Karpas-422 (cell line): ENCODE data around the gene DDIT3. TPM values are rescaled to one million over a fixed set of nuclear protein-coding genes. Genes with fewer than 3 reads are reported as not detected.
"Not testable (repeated sequence)": the region's sequence is repeated elsewhere in the genome, so short reads cannot be mapped to it uniquely, and the experiment has no call there.

Source experiments
- DNase-seq: peaks from one replicate; pipeline ENCODE4 v3.0.0-alpha.2; 2015
- H2AFZ ChIP-seq: fragments of 200-600 bp; sonication (generic); 2 replicates; pipeline ENCODE4 v1.6.1; 2014; ENCODE audit warnings: antibody characterized with exemption, low read length, mixed read lengths
- H3K27ac ChIP-seq: fragments of 200-600 bp; sonication (generic); 2 replicates; pipeline ENCODE4 v1.5.1; 2014; ENCODE audit warnings: mild to moderate bottlenecking, low read length, moderate library complexity
- H3K27me3 ChIP-seq: fragments of 200-600 bp; sonication (generic); 2 replicates; pipeline ENCODE4 v1.6.1; 2014; ENCODE audit warnings: low read length, mixed read lengths
- H3K36me3 ChIP-seq: fragments of 200-600 bp; sonication (generic); 2 replicates; pipeline ENCODE4 v1.6.1; 2014; ENCODE audit warnings: low read length, mixed read lengths; ENCODE audit not compliant: insufficient read depth
- H3K4me1 ChIP-seq: fragments of 200-600 bp; sonication (generic); 2 replicates; pipeline ENCODE4 v1.6.1; 2014; ENCODE audit warnings: mild to moderate bottlenecking, low read length, mixed read lengths
- H3K4me2 ChIP-seq: fragments of 200-600 bp; sonication (generic); 2 replicates; pipeline ENCODE4 v1.6.1; 2014; ENCODE audit warnings: low read length, low read depth, mild to moderate bottlenecking; ENCODE audit not compliant: poor library complexity, severe bottlenecking
- H3K4me3 ChIP-seq: fragments of 200-600 bp; sonication (generic); 2 replicates; pipeline ENCODE4 v1.5.1; 2014; ENCODE audit warnings: mild to moderate bottlenecking, antibody characterized with exemption, low read length, mixed read lengths
- H3K79me2 ChIP-seq: fragments of 200-600 bp; sonication (generic); 2 replicates; pipeline ENCODE4 v1.6.1; 2014; ENCODE audit warnings: mild to moderate bottlenecking, low read length, mixed read lengths
- H3K9ac ChIP-seq: fragments of 200-600 bp; sonication (generic); 2 replicates; pipeline ENCODE4 v1.6.0; 2014; ENCODE audit warnings: low read length
- H3K9me2 ChIP-seq: fragments of 200-600 bp; sonication (generic), shearing (Covaris generic); replicated peaks from 2 replicates; pipeline ENCODE4 v1.6.0; 2014; ENCODE audit warnings: mild to moderate bottlenecking, low read length, moderate library complexity; ENCODE audit not compliant: insufficient read depth
- H3K9me3 ChIP-seq: fragments of 300-700, 200-600 bp; sonication (generic); 2 replicates; pipeline ENCODE4 v1.6.1; 2014; ENCODE audit warnings: low read length, mixed read lengths
- H4K20me1 ChIP-seq: fragments of 200-600 bp; sonication (generic); 2 replicates; pipeline ENCODE4 v1.6.1; 2014; ENCODE audit warnings: mild to moderate bottlenecking, antibody characterized with exemption, low read length, low read depth; ENCODE audit not compliant: insufficient read depth
- total RNA-seq: library from RNA; depleted of rRNA; stranded (reverse); fragments of >200 nt; shearing (Covaris generic); gene quantifications from 2 replicates; pipeline ENCODE4 v1.2.3, GENCODE V29; 2014; ENCODE audit warnings: low replicate concordance

Gene DDIT3
- total RNA-seq, 1 experiment from 2014 or later = 54.3 TPM

- H3K4me3 ChIP-seq, H3K4me2 ChIP-seq, H3K27ac ChIP-seq, H4K20me1 ChIP-seq, H3K79me2 ChIP-seq, H3K9me2 ChIP-seq, H3K9ac ChIP-seq, H3K4me1 ChIP-seq, DNase-seq, H3K9me3 ChIP-seq, H2AFZ ChIP-seq, H3K27me3 ChIP-seq: not testable (repeated sequence)
- H3K36me3 ChIP-seq = peaks cover 46% of the 10 kb centered on the region
Observed at GRCh38 chr12:57495051-57495701, 25.1 kb downstream of the DDIT3 start.

DNA sequence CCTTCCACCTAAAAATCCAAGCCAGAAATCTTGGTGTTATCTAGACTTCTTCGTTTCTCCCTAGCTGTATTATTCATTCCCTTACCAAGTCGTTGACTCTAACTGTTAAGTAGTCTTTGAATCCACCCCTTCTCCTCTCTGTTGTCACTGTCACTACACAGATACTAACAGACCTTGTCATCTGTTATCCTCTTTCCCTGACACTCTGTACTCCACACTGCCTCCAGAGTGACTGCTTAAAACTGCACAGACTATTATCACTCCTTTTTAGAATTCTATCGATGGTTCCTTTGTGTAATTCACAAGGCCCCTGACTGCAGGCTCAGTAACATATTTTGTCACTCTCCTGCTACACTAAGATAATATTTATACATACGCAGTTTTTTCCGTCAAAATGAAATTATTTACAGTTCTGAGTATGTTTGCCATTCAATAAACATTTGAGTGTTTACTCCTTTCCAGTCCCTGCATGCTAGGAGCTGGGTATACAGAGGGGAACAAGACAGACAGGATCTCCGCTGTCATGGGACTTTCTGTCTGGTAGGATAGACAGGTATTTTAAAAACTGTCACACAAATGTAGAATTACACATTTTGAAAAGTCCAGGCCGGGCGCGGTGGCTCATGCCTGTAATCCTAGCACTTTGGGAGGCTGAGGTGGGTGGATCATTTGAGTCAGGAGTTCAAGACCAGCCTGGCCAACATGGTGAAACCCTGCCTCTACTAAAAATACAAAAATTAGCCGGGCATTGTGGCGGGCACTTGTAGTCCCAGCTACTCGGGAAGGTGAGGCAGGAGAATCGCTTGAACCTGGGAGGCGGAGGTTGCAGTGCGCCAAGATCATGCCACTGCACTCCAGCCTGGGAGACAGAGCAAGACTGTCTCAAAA lies 28.7 kb downstream of the DDIT3 start:
- Histone ChIP-seq H3K27me3 (no peaks in the 10 kb centered on the region), H3K9me2 (no peaks in the 10 kb centered on the region), H3K4me3 (no peak overlapping the region), H3K36me3 (peaks cover 38% of the 10 kb centered on the region), H3K4me1 (peaks cover 14% of the 10 kb centered on the region), H3K4me2 (no peak overlapping the region), H2AFZ (no peak overlapping the region), H3K79me2 (peaks cover 26% of the 10 kb centered on the region), H3K27ac (no peak overlapping the region), H3K9ac (no peak overlapping the region), H4K20me1 (peaks cover 8% of the 10 kb centered on the region; the same call in 1 of the 2 replicates), H3K9me3 (no peaks in the 10 kb centered on the region)
- DNase-seq = no peak

GRCh38 chr12:57490126-57490525 lies 30.2 kb downstream of the DDIT3 start:
- H3K4me1 ChIP-seq = peaks cover 14% of the 10 kb centered on the region
- no peaks in the 10 kb centered on the region for H3K9me3 ChIP-seq
- no peaks in the 10 kb centered on the region for H3K27me3 ChIP-seq
- H3K79me2 ChIP-seq = peaks cover 26% of the 10 kb centered on the region
- no peak overlapping the region for H3K27ac ChIP-seq
- H3K4me3 ChIP-seq = no peak overlapping the region
- no peaks in the 10 kb centered on the region for H3K9me2 ChIP-seq
- DNase-seq = no peak
- H3K4me2 ChIP-seq = no peak overlapping the region
- no peak overlapping the region for H3K9ac ChIP-seq
- H4K20me1 ChIP-seq = peaks cover 8% of the 10 kb centered on the region; the same call in 1 of the 2 replicates
- H2AFZ ChIP-seq = no peak overlapping the region
- H3K36me3 ChIP-seq = peaks cover 38% of the 10 kb centered on the region

GRCh38 chr12:57489157-57489641 lies 31.1 kb downstream of the DDIT3 start:
- peaks cover 14% of the 10 kb centered on the region for H3K4me1 ChIP-seq
- no peaks in the 10 kb centered on the region for H3K9me3 ChIP-seq
- H3K4me2 ChIP-seq = peak overlapping the region; percentile 83
- H3K9me2 ChIP-seq = no peaks in the 10 kb centered on the region
- H2AFZ ChIP-seq = no peak overlapping the region
- H4K20me1 ChIP-seq = peaks cover 8% of the 10 kb centered on the region; the same call in 1 of the 2 replicates
- H3K27ac ChIP-seq = peak overlapping the region; percentile 70; the same call in 1 of the 2 replicates
- peaks cover 26% of the 10 kb centered on the region for H3K79me2 ChIP-seq
- peak overlapping the region; percentile 93 for H3K4me3 ChIP-seq
- peaks cover 38% of the 10 kb centered on the region for H3K36me3 ChIP-seq
- no peak for DNase-seq
- no peaks in the 10 kb centered on the region for H3K27me3 ChIP-seq
- peak overlapping the region; percentile 89 for H3K9ac ChIP-seq

DNA sequence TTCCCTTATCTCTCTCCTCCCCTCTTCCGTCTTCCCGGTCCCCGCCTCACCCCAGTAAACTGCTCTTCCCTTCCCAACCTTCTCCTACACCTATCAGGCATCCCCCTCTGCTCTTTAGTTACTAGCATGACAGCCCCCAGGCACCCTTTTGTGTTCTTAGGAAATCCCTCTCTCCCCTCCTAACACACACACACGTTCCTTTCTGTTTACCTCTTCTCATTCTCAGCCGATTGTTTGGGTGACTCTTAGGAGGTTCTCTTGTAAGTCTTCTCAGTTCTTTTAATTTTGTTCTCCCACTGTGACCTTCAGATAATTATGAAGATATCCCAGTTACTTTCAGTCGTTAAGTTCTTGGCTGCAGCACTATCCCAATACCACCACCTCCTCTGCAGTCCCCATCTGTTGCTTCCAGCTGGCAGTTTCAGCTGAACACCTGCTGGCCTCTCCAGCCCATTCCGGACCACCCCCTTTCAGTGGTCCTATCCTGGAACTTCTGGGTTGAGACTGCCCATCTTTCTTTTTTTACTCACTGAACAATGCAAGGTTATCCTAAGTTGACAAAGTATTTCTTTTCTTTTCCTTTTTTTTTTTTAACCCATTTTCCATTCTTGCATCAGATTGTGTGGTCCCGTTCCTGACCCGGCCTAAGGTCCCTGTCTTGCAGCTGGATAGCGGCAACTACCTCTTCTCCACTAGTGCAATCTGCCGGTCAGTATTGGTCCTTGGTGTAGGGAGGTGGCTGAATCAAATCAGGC lies 31.7 kb downstream of the DDIT3 start:
- H3K4me3 ChIP-seq = peak overlapping the region; percentile 93
- H3K9me3 ChIP-seq = no peaks in the 10 kb centered on the region
- no peak overlapping the region for H2AFZ ChIP-seq
- peaks cover 35% of the 10 kb centered on the region for H3K36me3 ChIP-seq
- H3K79me2 ChIP-seq = peaks cover 26% of the 10 kb centered on the region
- H3K4me1 ChIP-seq = peaks cover 14% of the 10 kb centered on the region
- DNase-seq = no peak
- H3K9me2 ChIP-seq = no peaks in the 10 kb centered on the region
- H3K27me3 ChIP-seq = no peaks in the 10 kb centered on the region
- peak overlapping the region; percentile 70; the same call in 1 of the 2 replicates for H3K27ac ChIP-seq
- H3K9ac ChIP-seq = peak overlapping the region; percentile 89
- peaks cover 8% of the 10 kb centered on the region; the same call in 1 of the 2 replicates for H4K20me1 ChIP-seq
- H3K4me2 ChIP-seq = peak overlapping the region; percentile 83

DNA sequence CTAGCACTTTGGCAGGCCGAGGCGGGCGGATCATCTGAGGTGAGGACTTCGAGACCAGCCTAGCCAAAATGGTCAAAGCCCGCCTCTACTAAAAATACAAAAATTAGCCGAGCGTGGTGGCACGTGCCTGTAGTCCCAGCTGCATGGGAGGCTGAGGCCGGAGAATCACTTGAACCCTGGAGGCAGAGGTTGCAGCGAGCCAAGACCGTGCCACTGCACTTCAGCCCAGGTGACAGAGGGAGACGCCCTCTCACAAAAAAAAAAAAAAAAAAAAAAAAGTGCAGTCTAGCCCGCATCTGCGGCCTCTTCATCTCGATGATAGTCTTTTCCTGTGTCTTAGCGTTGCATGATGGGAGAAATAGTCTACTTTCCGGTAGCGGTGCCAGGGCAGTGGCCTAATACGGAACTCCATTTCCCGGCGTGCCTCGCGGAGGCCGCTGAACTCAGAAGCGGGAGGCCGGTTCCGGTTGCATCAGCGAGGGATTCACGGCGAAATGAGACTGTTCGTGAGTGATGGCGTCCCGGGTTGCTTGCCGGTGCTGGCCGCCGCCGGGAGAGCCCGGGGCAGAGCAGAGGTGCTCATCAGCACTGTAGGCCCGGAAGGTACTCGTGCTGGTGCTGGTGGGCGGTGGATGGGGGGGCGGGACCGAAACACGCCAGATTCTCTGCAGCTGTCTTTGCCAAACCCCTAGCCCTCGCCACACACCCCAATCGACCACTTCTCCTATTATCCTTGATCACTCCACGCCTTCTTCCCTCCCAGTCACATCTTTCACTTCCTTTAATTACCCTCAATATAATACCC lies 32.5 kb downstream of the DDIT3 start, which contains the start of gene MARS1:
Gene MARS1, plus strand, starts transcription at position 472 of the 805 bp plus-strand sequence. Its CDS starts 23 bp downstream, at position 495.
- H3K4me1 ChIP-seq = peaks cover 14% of the 10 kb centered on the region
- peaks cover 26% of the 10 kb centered on the region for H3K79me2 ChIP-seq
- H4K20me1 ChIP-seq = peaks cover 8% of the 10 kb centered on the region; the same call in 1 of the 2 replicates
- H3K9me2 ChIP-seq = no peaks in the 10 kb centered on the region
- no peaks in the 10 kb centered on the region for H3K27me3 ChIP-seq
- peak; percentile 99 for DNase-seq
- H3K9me3 ChIP-seq = no peaks in the 10 kb centered on the region
- peak within 1 kb of the TSS; percentile 70; the same call in 1 of the 2 replicates for H3K27ac ChIP-seq
- peak within 1 kb of the TSS; percentile 89 for H3K9ac ChIP-seq
- H2AFZ ChIP-seq = 0 out of 2 replicates have a peak within 1 kb of the TSS, but pooled peaks have one; percentile 21
- H3K4me2 ChIP-seq = peak within 1 kb of the TSS; percentile 83
- peak within 1 kb of the TSS; percentile 93 for H3K4me3 ChIP-seq
- peaks cover 33% of the 10 kb centered on the region for H3K36me3 ChIP-seq

DNA sequence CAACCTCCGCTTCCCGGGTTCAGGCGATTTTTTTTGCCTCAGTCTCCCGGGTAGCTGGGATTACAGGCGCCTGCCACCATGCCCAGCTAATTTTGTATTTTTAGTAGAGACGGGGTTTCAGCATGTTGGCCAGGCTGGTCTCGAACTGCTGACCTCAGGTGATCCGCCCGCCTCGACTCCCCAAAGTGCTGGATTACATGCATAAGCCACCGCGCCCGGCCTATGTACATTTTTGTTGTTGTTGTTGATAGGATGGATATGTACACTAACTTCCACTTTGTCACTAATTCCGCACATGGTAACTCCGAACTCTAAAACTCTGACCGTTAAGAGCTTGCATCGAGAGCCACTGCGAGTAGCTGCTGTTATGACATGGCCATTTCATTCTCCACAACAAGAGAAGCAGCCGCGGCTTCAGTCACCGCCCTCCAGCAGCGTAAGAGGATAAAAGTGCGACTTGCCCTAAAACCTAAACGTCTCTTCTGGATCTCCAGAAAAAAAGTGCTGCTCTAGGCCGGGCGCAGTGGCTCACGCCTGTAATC lies 33.2 kb downstream of the DDIT3 start:
- Histone ChIP-seq H3K27ac (no peak overlapping the region), H3K4me1 (peaks cover 14% of the 10 kb centered on the region), H3K27me3 (no peaks in the 10 kb centered on the region), H3K9ac (0 out of 2 replicates have a peak overlapping the region, but pooled peaks have one; percentile 5), H3K36me3 (peaks cover 27% of the 10 kb centered on the region), H2AFZ (0 out of 2 replicates have a peak overlapping the region, but pooled peaks have one; percentile 21), H4K20me1 (peaks cover 8% of the 10 kb centered on the region; the same call in 1 of the 2 replicates), H3K4me3 (peak overlapping the region; percentile 41; the same call in 1 of the 2 replicates), H3K79me2 (peaks cover 26% of the 10 kb centered on the region), H3K9me2 (no peaks in the 10 kb centered on the region), H3K9me3 (no peaks in the 10 kb centered on the region), H3K4me2 (peak overlapping the region; percentile 33)
- no peak for DNase-seq
